ENCODE results near the gene TMEM121.
"Not testable (repeated sequence)": the region's sequence is repeated elsewhere in the genome, so short reads cannot be mapped to it uniquely, and the experiment has no call there.

The TMEM121 gene

GRCh38 chr14:105547741-105548169, 21.4 kb downstream of the TMEM121 start:
- no peak for DNase-seq

- no peak for DNase-seq
These were observed 23.1 kb downstream of the TMEM121 start for GRCh38 chr14:105549481-105549880.

GRCh38 chr14:105554022-105554421, 27.6 kb downstream of the TMEM121 start:
- DNase-seq, result no peak

GRCh38 chr14:105554523-105554922, 28.1 kb downstream of the TMEM121 start:
- no peak for DNase-seq

GRCh38 chr14:105557671-105558070, 31.3 kb downstream of the TMEM121 start:
- not testable (repeated sequence) for DNase-seq

- DNase-seq, result not testable (repeated sequence)
These were observed 32.2 kb downstream of the TMEM121 start for GRCh38 chr14:105558449-105559154.

GRCh38 chr14:105559384-105560047, 33.1 kb downstream of the TMEM121 start:
- not testable (repeated sequence) for DNase-seq

GRCh38 chr14:105560048-105560669, 33.8 kb downstream of the TMEM121 start:
- DNase-seq, result not testable (repeated sequence)

GRCh38 chr14:105561345-105561744, 35.0 kb downstream of the TMEM121 start:
- DNase-seq, result not testable (repeated sequence)

- DNase-seq, result no peak
These were observed 36.4 kb downstream of the TMEM121 start for GRCh38 chr14:105562713-105563346.

GRCh38 chr14:105563347-105563737, 37.0 kb downstream of the TMEM121 start:
- DNase-seq, result no peak

- DNase-seq, result not testable (repeated sequence)
These were observed 38.2 kb downstream of the TMEM121 start for GRCh38 chr14:105564536-105564935.

GRCh38 chr14:105565185-105565919, 39.0 kb downstream of the TMEM121 start:
- DNase-seq, result not testable (repeated sequence)

- DNase-seq, result not testable (repeated sequence)
These were observed 40.1 kb downstream of the TMEM121 start for GRCh38 chr14:105566248-105567163.

GRCh38 chr14:105567164-105568103, 41.1 kb downstream of the TMEM121 start:
- not testable (repeated sequence) for DNase-seq

GRCh38 chr14:105568140-105568843, 41.9 kb downstream of the TMEM121 start:
- not testable (repeated sequence) for DNase-seq

- DNase-seq, result no peak
These were observed 42.7 kb downstream of the TMEM121 start for GRCh38 chr14:105568859-105569766.

- no peak for DNase-seq
These were observed 44.1 kb downstream of the TMEM121 start for GRCh38 chr14:105570482-105570881.
